Activated naive CD4-positive, alpha-beta T cell treated with anti-CD3 and anti-CD28 coated beads, Interleukin-2, amount 10 ng/mL, durations not matched to agents 7 days and 5 days (primary cell): Measurements from ENCODE around the gene FAM81A.

Experiments
- CTCF ChIA-PET: fragments of 350-600 bp; sonication (Branson Sonifier 250); formaldehyde crosslinking; loops from one replicate; lab custom pipeline; 2021; ENCODE audit warnings: antibody characterized with exemption; lab: Charles Lee
- DNase-seq: peaks from one replicate; pipeline ENCODE4 v3.0.0-alpha.2; 2020
- H3K27ac Mint-ChIP-seq: one replicate; pipeline ENCODE4 v1.8.0; 2021; ENCODE audit warnings: mild to moderate bottlenecking, moderate library complexity, mixed read lengths
- H3K27me3 Mint-ChIP-seq: one replicate; pipeline ENCODE4 v1.8.0; 2021; ENCODE audit warnings: mild to moderate bottlenecking, mixed read lengths
- H3K36me3 Mint-ChIP-seq: one replicate; pipeline ENCODE4 v1.8.0; 2021; ENCODE audit warnings: mixed read lengths
- H3K4me1 Mint-ChIP-seq: one replicate; pipeline ENCODE4 v1.8.0; 2021; ENCODE audit warnings: mixed read lengths
- H3K4me3 Mint-ChIP-seq: one replicate; pipeline ENCODE4 v1.8.0; 2021; ENCODE audit warnings: mild to moderate bottlenecking, moderate library complexity, mixed read lengths
- H3K9me3 Mint-ChIP-seq: one replicate; pipeline ENCODE4 v1.8.0; 2021; ENCODE audit warnings: mixed read lengths

Gene FAM81A

DNA sequence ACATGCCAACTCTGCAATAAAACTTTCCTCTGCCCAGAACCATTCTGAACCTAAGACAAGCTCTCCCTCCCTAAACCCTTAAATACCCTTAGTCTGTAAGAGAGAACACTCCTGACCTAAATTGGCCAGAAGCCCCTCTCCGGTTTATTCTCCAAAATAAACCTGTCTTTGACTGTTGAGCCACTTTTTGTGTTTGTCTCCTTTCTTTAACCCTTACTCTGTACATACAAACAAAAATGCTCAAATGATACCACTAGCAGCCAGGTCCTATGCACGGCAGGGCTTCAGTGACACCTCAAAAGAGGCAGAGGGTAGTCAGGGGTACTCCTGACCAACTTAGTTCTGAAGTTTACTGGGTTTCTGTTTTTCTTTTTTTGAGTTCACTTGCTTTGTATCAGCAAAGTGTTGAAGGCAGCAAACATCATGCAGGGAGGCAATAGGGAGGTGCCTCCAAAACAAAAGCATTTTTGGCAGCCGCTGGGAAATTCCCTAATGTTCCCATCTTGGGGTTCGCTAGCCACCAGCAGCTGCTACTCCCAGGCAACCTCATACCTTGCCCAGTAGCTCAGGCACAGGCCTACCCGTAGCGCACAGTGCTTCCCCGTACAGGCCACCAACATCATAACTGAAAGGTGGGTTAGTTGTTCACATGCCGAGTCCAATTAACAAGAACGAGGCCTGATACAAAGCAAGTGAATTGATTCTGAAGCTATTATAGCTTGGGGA is 110.7 kb downstream of the FAM81A start:
- CTCF ChIA-PET = interaction anchor here (1.0 kb wide), 1 partner anchor 15 kb away, joined by 3 read pairs; no protein-coding TSS in a partner anchor
- Mint-ChIP-seq H3K4me3 (no peak overlapping the region), H3K36me3 (no peaks in the 10 kb centered on the region), H3K4me1 (peaks cover 7% of the 10 kb centered on the region), H3K9me3 (no peaks in the 10 kb centered on the region), H3K27ac (no peak overlapping the region), H3K27me3 (peaks cover 26% of the 10 kb centered on the region)
- no peak for DNase-seq

DNA sequence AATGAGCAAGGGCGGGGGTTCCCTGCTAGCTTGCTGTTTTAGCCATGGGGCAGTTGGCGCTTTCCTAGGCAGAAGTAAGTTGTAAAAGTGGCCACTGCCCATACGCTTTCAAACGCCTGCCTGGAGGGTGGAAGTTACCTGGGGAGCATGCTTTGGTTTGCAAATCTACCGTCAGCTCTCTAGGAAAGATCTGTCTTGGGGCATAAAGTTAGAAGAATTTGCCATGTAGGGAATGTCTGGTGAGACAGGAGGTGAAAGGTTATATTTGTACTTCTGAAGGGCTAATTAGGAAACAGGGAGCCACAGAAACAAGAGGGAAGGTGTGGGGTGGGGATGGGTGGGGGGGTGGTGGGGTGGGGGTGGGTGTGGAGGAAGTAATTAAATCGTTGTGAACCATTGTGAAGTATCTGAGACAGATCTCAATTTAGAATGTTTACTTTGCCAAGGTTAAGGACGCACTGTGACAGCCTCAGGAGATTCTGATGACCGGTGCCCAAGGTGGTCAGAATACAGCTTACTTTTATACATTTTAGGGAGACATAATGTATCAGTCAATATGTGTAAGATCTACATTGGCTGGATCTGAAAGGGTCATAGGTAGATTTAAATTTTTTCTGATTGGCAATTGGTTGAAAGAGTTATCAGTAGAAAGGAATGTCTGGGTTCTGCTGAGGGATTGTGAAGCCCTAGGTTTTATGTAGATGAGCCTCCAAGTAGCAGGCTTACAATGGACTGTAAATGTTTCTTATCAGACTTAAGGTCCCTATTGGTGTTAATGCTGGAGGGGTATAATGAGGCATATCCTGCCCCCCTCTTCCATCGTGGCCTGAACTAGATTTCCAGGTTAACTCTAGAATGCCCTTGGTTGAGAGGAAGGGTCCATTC is 111.6 kb downstream of the FAM81A start:
- no peak overlapping the region for H3K4me3 Mint-ChIP-seq
- no peaks in the 10 kb centered on the region for H3K9me3 Mint-ChIP-seq
- H3K36me3 Mint-ChIP-seq = no peaks in the 10 kb centered on the region
- H3K27me3 Mint-ChIP-seq = peaks cover 26% of the 10 kb centered on the region
- DNase-seq = no peak
- CTCF ChIA-PET = interaction anchor here (1.0 kb wide), 1 partner anchor 16 kb away, joined by 3 read pairs; no protein-coding TSS in a partner anchor
- no peaks in the 10 kb centered on the region for H3K4me1 Mint-ChIP-seq
- H3K27ac Mint-ChIP-seq = no peak overlapping the region

DNA sequence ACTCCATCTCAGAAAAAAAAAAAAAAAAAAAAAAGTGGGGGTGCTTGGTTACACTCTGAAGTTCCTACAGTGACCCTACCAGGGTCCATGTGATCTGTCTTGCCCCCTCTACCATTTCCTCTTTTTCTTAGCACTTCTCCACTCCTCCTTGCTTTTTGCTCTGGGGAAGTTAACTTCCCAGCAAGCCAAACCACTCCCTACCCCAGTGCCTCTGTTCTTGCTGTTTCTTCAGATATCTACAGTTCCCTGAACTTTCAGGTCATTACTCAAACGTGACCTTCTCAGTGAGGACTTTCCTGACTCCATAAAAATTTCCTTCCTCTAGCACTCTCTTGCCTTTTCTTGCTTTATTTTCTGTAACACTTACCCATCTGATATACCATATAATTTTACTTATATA is 112.5 kb downstream of the FAM81A start:
- Mint-ChIP-seq H3K9me3 (no peaks in the 10 kb centered on the region), H3K27ac (no peak overlapping the region), H3K36me3 (no peaks in the 10 kb centered on the region), H3K4me3 (no peak overlapping the region), H3K27me3 (peaks cover 26% of the 10 kb centered on the region), H3K4me1 (no peaks in the 10 kb centered on the region)
- DNase-seq = no peak
- CTCF ChIA-PET = interaction anchor here (0.7 kb wide), 1 partner anchor 62 kb away, joined by 3 read pairs; no protein-coding TSS in a partner anchor

DNA sequence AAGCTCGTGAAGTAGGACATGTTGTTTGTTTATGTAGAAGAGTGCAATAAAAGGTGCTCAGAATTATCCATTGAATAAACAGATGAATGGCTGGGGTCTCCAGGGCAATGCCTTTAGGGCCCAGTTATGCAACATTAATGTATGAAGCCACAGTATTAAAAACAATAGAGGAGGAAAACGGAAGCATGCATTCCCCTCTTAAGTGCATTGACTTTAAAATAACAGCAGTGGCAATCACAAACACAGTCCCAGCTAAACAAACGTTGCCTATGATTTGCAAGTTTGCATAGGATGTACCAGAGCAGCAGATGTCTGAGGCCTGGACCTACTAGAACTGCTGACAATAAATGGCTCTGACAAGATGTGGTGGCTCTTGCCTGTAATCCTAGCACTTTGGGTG is 113.0 kb downstream of the FAM81A start:
- no peak for DNase-seq
- Mint-ChIP-seq H3K27me3 (peaks cover 26% of the 10 kb centered on the region), H3K36me3 (no peaks in the 10 kb centered on the region), H3K27ac (no peak overlapping the region), H3K4me3 (no peak overlapping the region), H3K4me1 (no peaks in the 10 kb centered on the region), H3K9me3 (no peaks in the 10 kb centered on the region)
- CTCF ChIA-PET = interaction anchor here (0.7 kb wide), 1 partner anchor 61 kb away, joined by 3 read pairs; no protein-coding TSS in a partner anchor

DNA sequence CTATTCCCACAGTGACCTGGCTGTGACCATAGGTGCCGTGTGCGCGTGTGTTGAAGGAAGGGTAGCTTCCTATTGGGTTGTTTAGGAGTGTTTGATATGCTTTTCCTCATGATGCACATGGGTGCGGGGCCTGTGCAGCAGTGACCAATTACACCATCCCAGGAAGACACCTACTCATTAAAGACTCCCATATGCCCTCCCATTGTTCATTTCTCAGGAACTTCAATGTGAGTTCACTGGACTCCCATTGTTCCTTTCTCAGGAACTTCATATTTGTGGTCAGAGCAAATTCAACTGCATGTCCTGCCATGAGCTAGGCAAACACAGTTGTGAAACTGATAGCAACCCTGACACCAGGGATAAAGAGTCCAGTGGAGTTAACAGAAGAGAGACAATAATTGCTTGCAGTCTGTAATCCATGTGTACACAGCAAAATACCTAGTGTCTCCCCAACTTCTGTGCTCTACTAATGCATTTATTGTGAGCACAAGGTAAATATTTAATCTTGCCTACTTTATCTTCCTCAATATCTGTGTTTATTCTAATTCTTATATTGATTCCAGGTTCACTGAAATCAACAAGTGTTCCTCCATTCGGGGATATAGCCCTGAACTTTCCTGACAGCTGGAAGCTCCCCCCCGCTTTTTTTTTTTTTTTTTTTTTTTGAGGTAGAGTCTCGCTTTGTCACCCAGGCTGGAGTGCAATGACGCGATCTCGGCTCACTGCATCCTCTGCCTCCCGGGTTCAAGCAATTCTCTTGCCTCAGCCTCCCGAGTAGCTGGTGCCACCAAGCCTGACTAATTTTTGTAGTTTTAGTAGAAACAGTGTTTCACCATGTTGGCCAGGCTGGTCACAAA is 116.1 kb downstream of the FAM81A start:
- Mint-ChIP-seq H3K9me3 (no peaks in the 10 kb centered on the region), H3K4me3 (no peak overlapping the region), H3K36me3 (no peaks in the 10 kb centered on the region), H3K27me3 (peaks cover 12% of the 10 kb centered on the region), H3K4me1 (peaks cover 4% of the 10 kb centered on the region), H3K27ac (no peak overlapping the region)
- CTCF ChIA-PET = interaction anchor here (0.7 kb wide), 1 partner anchor 566 kb away, joined by 3 read pairs; no protein-coding TSS in a partner anchor
- DNase-seq = no peak

DNA sequence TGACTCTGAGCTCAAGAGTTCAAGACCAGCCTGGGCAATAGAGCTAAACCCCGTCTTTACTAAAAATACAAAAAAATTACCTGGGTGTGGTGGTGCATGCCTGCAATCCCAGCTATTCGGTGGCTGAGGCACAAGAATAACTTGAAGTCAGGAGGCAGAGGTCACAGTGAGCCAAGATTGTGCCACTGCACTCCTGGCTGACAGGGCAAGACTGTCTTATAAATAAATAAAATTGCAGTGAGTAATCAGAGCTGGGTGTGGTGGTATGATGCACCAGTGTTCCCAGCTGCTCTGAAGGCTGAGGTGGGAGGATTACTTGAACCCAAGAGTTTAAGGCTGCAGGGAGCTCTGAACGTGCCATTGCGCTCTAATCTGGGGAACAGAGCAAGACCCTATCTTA is 117.7 kb downstream of the FAM81A start:
- Mint-ChIP-seq H3K27ac (no peak overlapping the region), H3K4me3 (no peak overlapping the region), H3K36me3 (no peaks in the 10 kb centered on the region), H3K9me3 (no peaks in the 10 kb centered on the region), H3K4me1 (peaks cover 4% of the 10 kb centered on the region), H3K27me3 (peaks cover 18% of the 10 kb centered on the region)
- DNase-seq = no peak
- CTCF ChIA-PET = no interaction called here

DNA sequence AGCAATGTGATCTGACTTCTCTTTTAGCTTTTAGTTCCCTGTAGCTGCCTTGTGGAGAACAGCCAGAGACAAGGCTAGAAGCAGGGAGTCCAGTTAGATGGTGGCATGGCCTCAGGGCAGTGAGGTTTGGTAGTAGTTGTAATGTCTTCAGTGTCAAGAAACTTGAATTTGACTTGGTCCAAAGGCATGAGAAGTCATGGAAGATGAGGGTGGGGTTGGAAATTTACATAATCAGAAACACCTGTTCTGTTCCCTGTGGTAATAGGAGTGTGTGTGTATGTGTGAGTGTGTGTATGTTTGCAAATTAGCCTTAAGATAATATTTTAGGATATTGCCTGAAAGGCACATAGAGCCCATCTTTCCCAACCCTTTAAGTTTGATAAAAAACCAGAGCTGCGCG is 118.4 kb downstream of the FAM81A start:
- Mint-ChIP-seq H3K27ac (no peak overlapping the region), H3K9me3 (no peaks in the 10 kb centered on the region), H3K4me1 (peaks cover 4% of the 10 kb centered on the region), H3K36me3 (no peaks in the 10 kb centered on the region), H3K27me3 (peaks cover 14% of the 10 kb centered on the region), H3K4me3 (no peak overlapping the region)
- DNase-seq = no peak
- CTCF ChIA-PET = interaction anchor here (1.5 kb wide), 1 partner anchor 23 kb away, joined by 4 read pairs; no protein-coding TSS in a partner anchor

DNA sequence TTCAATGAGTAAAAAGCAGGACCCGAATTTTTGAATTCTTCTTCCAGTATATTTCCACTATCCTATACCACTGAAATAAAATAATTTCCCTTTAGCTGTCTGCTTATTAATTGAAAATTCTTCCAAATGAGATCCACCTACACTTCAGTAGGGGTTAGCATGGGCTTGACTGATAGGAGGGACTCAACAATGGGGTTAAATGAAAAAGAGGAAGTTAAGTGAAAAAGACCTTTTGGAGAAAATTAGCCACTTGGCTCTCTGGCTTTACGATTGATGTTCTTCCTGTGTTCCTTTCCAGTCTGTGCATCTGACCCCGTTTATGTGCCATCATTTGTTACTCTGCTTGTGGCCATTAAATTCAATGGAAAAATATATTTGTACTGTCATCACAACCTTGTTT is 119.6 kb downstream of the FAM81A start:
- H3K9me3 Mint-ChIP-seq = no peaks in the 10 kb centered on the region
- H3K27me3 Mint-ChIP-seq = peaks cover 14% of the 10 kb centered on the region
- DNase-seq = no peak
- H3K4me1 Mint-ChIP-seq = peaks cover 4% of the 10 kb centered on the region
- H3K36me3 Mint-ChIP-seq = no peaks in the 10 kb centered on the region
- H3K27ac Mint-ChIP-seq = no peak overlapping the region
- CTCF ChIA-PET = interaction anchor here (1.5 kb wide), 1 partner anchor 25 kb away, joined by 4 read pairs; no protein-coding TSS in a partner anchor
- H3K4me3 Mint-ChIP-seq = no peak overlapping the region

DNA sequence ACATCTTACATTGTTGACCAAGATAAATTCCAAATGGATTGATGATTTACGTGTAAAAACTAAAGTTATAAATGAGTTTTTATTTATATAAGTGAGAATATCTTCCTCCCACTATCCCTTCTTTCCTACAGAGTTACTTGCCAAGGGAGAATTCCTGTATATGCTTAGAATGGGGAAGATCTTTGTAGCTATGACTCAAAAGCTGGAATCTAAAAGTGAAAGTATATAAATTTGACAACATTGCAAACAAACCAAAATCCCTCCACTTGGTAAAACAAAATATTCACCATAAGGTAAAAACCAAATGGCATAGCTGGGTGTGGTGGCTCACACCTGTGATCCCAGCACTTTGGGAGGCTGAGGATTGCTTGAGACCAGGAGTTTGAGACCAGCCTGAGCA is 120.9 kb downstream of the FAM81A start:
- Mint-ChIP-seq H3K9me3 (no peaks in the 10 kb centered on the region), H3K4me3 (no peak overlapping the region), H3K36me3 (no peaks in the 10 kb centered on the region), H3K27ac (no peak overlapping the region), H3K4me1 (peaks cover 4% of the 10 kb centered on the region), H3K27me3 (peaks cover 13% of the 10 kb centered on the region)
- CTCF ChIA-PET = no interaction called here
- DNase-seq = no peak

DNA sequence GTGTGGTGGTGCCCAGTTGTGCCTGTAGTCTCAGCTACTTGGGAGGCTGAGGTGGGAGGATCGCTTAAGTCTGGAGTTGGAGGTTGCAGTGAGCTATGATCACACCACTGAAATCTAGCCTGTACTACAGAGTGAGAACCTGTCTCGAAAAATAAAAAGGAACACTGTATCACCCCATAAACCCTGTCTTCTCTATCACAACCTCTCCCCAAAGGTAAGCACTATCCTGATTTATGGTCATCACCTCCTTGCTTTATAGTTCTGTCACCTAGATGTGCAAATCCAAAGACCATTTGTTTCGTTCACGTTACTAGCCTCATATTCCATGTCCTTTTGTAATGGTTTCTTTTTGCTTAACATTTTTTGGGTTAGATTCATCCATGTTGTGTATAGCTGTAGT is 123.6 kb downstream of the FAM81A start:
- no peak for DNase-seq
- Mint-ChIP-seq H3K4me1 (peaks cover 4% of the 10 kb centered on the region), H3K4me3 (no peak overlapping the region), H3K9me3 (peaks cover 2% of the 10 kb centered on the region), H3K27ac (no peak overlapping the region), H3K27me3 (peaks cover 13% of the 10 kb centered on the region), H3K36me3 (no peaks in the 10 kb centered on the region)
- CTCF ChIA-PET = no interaction called here

DNA sequence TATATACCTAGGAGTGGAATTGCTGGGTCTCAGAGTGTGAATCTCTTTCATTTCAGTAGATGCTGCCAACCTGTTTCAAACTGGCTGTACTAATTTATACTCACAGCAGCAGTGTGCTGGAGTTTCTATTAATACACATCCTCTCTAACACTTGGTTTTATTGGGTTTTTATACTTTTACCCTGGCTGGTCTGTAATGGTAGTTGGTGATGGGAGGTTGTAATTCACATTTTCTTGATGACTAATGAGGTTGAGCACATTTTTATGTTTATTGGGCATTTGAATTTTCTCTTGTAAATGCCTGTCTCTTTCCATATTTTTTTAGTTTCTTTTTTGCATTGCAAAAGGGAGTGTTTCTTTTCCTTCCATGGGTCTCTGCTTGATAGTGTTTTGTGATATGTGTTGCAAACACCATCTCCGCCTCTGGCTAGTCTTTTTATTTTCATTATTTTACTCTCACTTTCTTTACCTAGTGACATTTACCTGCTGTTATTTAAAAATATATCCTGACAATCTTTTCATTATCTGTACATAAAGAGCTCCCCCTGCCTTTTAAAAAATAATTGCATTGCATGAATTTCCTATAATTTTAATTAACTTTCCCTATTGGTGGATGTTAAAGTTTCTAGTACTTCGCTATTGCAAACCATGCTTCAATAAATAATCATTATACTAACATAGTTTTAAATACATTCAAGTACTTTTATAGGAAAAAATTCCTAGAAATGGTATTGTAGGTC is 124.6 kb downstream of the FAM81A start:
- H3K4me3 Mint-ChIP-seq = no peak overlapping the region
- H3K36me3 Mint-ChIP-seq = no peaks in the 10 kb centered on the region
- H3K27ac Mint-ChIP-seq = no peak overlapping the region
- peaks cover 17% of the 10 kb centered on the region for H3K27me3 Mint-ChIP-seq
- no peak for DNase-seq
- H3K4me1 Mint-ChIP-seq = peaks cover 4% of the 10 kb centered on the region
- CTCF ChIA-PET = no interaction called here
- peaks cover 2% of the 10 kb centered on the region for H3K9me3 Mint-ChIP-seq

DNA sequence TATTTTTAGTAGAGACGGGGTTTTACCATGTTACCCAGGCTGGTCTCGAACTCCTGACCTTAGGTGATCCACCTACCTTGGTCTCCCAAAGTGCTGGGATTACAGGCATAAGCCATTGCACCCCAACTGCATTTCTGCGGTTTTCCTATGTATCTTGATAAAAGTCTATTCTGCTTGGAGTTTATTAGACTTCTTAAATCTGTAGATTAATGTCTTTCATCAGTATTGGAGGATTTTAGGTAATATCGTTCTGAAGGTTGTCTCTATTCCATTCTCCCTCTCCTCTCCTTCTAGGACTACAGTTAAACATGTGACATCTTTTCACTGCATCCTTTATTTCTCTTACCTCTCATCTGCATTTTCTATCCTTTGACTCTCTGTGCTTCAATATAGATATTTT is 127.3 kb downstream of the FAM81A start:
- DNase-seq = no peak
- Mint-ChIP-seq H3K4me3 (no peak overlapping the region), H3K4me1 (peaks cover 4% of the 10 kb centered on the region), H3K27ac (no peak overlapping the region), H3K27me3 (peaks cover 6% of the 10 kb centered on the region), H3K36me3 (no peaks in the 10 kb centered on the region), H3K9me3 (peaks cover 2% of the 10 kb centered on the region)
- CTCF ChIA-PET = interaction anchor here (1.7 kb wide), 1 partner anchor 32 kb away, joined by 4 read pairs; no protein-coding TSS in a partner anchor

DNA sequence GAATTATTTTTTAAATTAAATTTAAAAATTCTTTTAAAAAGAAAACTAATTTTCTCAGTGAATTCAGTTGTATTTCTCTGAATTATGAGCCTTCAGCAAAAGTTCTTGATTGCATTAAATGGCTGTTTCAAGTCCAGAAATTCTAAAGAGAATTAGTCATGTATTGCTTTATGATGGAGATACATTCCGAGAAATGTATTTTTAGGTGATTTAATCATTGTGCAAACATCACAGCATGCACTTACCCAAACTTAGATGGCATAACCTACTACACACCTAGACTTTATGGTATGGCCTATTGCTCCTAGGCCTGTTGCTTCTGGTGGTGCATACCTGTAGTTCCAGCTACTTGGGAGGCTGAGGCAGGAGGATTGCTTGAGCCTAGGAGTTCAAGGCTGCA is 129.3 kb downstream of the FAM81A start:
- Mint-ChIP-seq H3K9me3 (peaks cover 2% of the 10 kb centered on the region), H3K27me3 (peaks cover 6% of the 10 kb centered on the region), H3K36me3 (no peaks in the 10 kb centered on the region), H3K4me1 (peaks cover 4% of the 10 kb centered on the region), H3K4me3 (no peak overlapping the region), H3K27ac (no peak overlapping the region)
- CTCF ChIA-PET = no interaction called here
- DNase-seq = no peak
